Measurements from ENCODE around the gene ZNF146.
A peak's percentile ranks its signal among the peaks of the same experiment; 100 is the strongest.
"Not testable (repeated sequence)": the region's sequence is repeated elsewhere in the genome, so short reads cannot be mapped to it uniquely, and the experiment has no call there.

The ZNF146 gene

GRCh38 chr19:36214386-36215275, at the start of gene ZNF146, which contains the start of gene ZNF565:
TSS of gene ZNF146 (plus strand) at chr19:36215106. CDS start at chr19:36236441, 21,335 bp downstream.
TSS of gene ZNF565 (minus strand) at chr19:36214665. CDS start at chr19:36201985, 12,680 bp downstream.
- peak; percentile 88 to 89 for DNase-seq (ENCODE audit: low read depth in 2 of 2)

- DNase-seq (ENCODE audit: low read depth in 2 of 2) = no peak
Observed at GRCh38 chr19:36169084-36169760, 45.7 kb upstream of the ZNF146 start.

GRCh38 chr19:36172852-36173251, 42.1 kb upstream of the ZNF146 start:
- DNase-seq (ENCODE audit: low read depth in 2 of 2) = no peak

- not testable (repeated sequence) for DNase-seq (ENCODE audit: low read depth in 2 of 2)
Observed at GRCh38 chr19:36173846-36174245, 41.1 kb upstream of the ZNF146 start.

GRCh38 chr19:36179077-36179476, 35.8 kb upstream of the ZNF146 start:
- not testable (repeated sequence) for DNase-seq (ENCODE audit: low read depth in 2 of 2)

GRCh38 chr19:36182612-36183244, 32.2 kb upstream of the ZNF146 start:
- no peak for DNase-seq (ENCODE audit: low read depth in 2 of 2)

- DNase-seq (ENCODE audit: low read depth in 2 of 2) = no peak
Observed at GRCh38 chr19:36183245-36183628, 31.7 kb upstream of the ZNF146 start.

- not testable (repeated sequence) for DNase-seq (ENCODE audit: low read depth in 2 of 2)
Observed at GRCh38 chr19:36186722-36187121, 28.2 kb upstream of the ZNF146 start.

- no peak for DNase-seq (ENCODE audit: low read depth in 2 of 2)
Observed at GRCh38 chr19:36196249-36196648, 18.7 kb upstream of the ZNF146 start.

- DNase-seq (ENCODE audit: low read depth in 2 of 2) = no peak
Observed at GRCh38 chr19:36198119-36198518, 16.8 kb upstream of the ZNF146 start.

- DNase-seq (ENCODE audit: low read depth in 2 of 2) = no peak
Observed at GRCh38 chr19:36201684-36202083, 13.2 kb upstream of the ZNF146 start.

GRCh38 chr19:36203293-36203692, 11.6 kb upstream of the ZNF146 start:
- DNase-seq (ENCODE audit: low read depth in 2 of 2) = no peak

GRCh38 chr19:36207605-36208252, 7.2 kb upstream of the ZNF146 start:
- DNase-seq (ENCODE audit: low read depth in 2 of 2) = no peak

- no peak for DNase-seq (ENCODE audit: low read depth in 2 of 2)
Observed at GRCh38 chr19:36209372-36209771, 5.5 kb upstream of the ZNF146 start.

- DNase-seq (ENCODE audit: low read depth in 2 of 2) = no peak
Observed at GRCh38 chr19:36210497-36210896, 4.4 kb upstream of the ZNF146 start.

- no peak for DNase-seq (ENCODE audit: low read depth in 2 of 2)
Observed at GRCh38 chr19:36212895-36213294, 2.0 kb upstream of the ZNF146 start.

GRCh38 chr19:36215276-36216123, 594 bp downstream of the ZNF146 start:
- DNase-seq (ENCODE audit: low read depth in 2 of 2) = no peak

GRCh38 chr19:36221474-36221873, 6.6 kb downstream of the ZNF146 start:
- DNase-seq (ENCODE audit: low read depth in 2 of 2) = no peak

GRCh38 chr19:36222503-36222902, 7.6 kb downstream of the ZNF146 start:
- DNase-seq (ENCODE audit: low read depth in 2 of 2) = no peak

- DNase-seq (ENCODE audit: low read depth in 2 of 2) = no peak
Observed at GRCh38 chr19:36225219-36225892, 10.4 kb downstream of the ZNF146 start.
